Activated T-cell treated with anti-CD3 and anti-CD28 coated beads, Interleukin-2, amount 50 U/mL, for 1 hour (primary cell): ENCODE measurements around the gene PSIP1.
"Not testable (repeated sequence)": the region's sequence is repeated elsewhere in the genome, so short reads cannot be mapped to it uniquely, and the experiment has no call there.

ENCODE experiments used
- DNase-seq: peaks from one replicate; pipeline ENCODE4 v3.0.0-alpha.2; 2020

PSIP1 gene

GRCh38 chr9:15510789-15511575, at the start of gene PSIP1:
Gene PSIP1 (minus strand): TSS chr9:15510970. CDS start chr9:15510188, 782 bp downstream.
- DNase-seq = peak; percentile 88

- DNase-seq = no peak
Observed at GRCh38 chr9:15553528-15553898, 42.7 kb upstream of the PSIP1 start.

GRCh38 chr9:15552636-15553527, 42.1 kb upstream of the PSIP1 start, which contains the start of gene CCDC171:
Gene CCDC171 (plus strand): TSS chr9:15553043. CDS start chr9:15564089, 11,046 bp downstream.
- DNase-seq = peak; percentile 85

- DNase-seq = no peak
Observed at GRCh38 chr9:15549611-15550010, 38.8 kb upstream of the PSIP1 start.

- DNase-seq = no peak
Observed at GRCh38 chr9:15543047-15543813, 32.5 kb upstream of the PSIP1 start.

- no peak for DNase-seq
Observed at GRCh38 chr9:15542624-15543023, 31.9 kb upstream of the PSIP1 start.

- DNase-seq = no peak
Observed at GRCh38 chr9:15541872-15542271, 31.1 kb upstream of the PSIP1 start.

- no peak for DNase-seq
Observed at GRCh38 chr9:15531380-15531779, 20.6 kb upstream of the PSIP1 start.

- no peak for DNase-seq
Observed at GRCh38 chr9:15529566-15530324, 19.0 kb upstream of the PSIP1 start.

GRCh38 chr9:15527035-15527434, 16.3 kb upstream of the PSIP1 start:
- DNase-seq = not testable (repeated sequence)

- no peak for DNase-seq
Observed at GRCh38 chr9:15525958-15526357, 15.2 kb upstream of the PSIP1 start.

- no peak for DNase-seq
Observed at GRCh38 chr9:15524845-15525455, 14.2 kb upstream of the PSIP1 start.

- no peak for DNase-seq
Observed at GRCh38 chr9:15522130-15522755, 11.5 kb upstream of the PSIP1 start.

GRCh38 chr9:15521254-15521653, 10.5 kb upstream of the PSIP1 start:
- DNase-seq = no peak

GRCh38 chr9:15519831-15520230, 9.1 kb upstream of the PSIP1 start:
- DNase-seq = no peak

- no peak for DNase-seq
Observed at GRCh38 chr9:15513335-15513734, 2.6 kb upstream of the PSIP1 start.

- no peak for DNase-seq
Observed at GRCh38 chr9:15512889-15513288, 2.1 kb upstream of the PSIP1 start.

- no peak for DNase-seq
Observed at GRCh38 chr9:15512204-15512603, 1.4 kb upstream of the PSIP1 start.

GRCh38 chr9:15509931-15510788, 610 bp downstream of the PSIP1 start:
- peak; percentile 70 for DNase-seq

GRCh38 chr9:15505921-15506320, 4.8 kb downstream of the PSIP1 start:
- DNase-seq = no peak
